ENCODE results near the gene STAT3.
"Not testable (repeated sequence)": the region's sequence is repeated elsewhere in the genome, so short reads cannot be mapped to it uniquely, and the experiment has no call there.

The STAT3 gene

GRCh38 chr17:42303694-42304093 lies 84.5 kb downstream of the STAT3 start:
- no peak for DNase-seq (ENCODE audit: low spot score)
- no peak for FAIRE-seq

GRCh38 chr17:42301022-42301421 lies 87.2 kb downstream of the STAT3 start:
- no peak for FAIRE-seq
- DNase-seq (ENCODE audit: low spot score): no peak

- FAIRE-seq; DNase-seq (ENCODE audit: low spot score): not testable (repeated sequence)
These were observed 88.3 kb downstream of the STAT3 start for GRCh38 chr17:42299913-42300312.

GRCh38 chr17:42299361-42299760 lies 88.9 kb downstream of the STAT3 start:
- not testable (repeated sequence) for DNase-seq (ENCODE audit: low spot score); FAIRE-seq

GRCh38 chr17:42297775-42298174 lies 90.5 kb downstream of the STAT3 start:
- DNase-seq (ENCODE audit: low spot score); FAIRE-seq: not testable (repeated sequence)

GRCh38 chr17:42296012-42296411 lies 92.2 kb downstream of the STAT3 start:
- no peak for DNase-seq (ENCODE audit: low spot score)
- FAIRE-seq: no peak

GRCh38 chr17:42294469-42295398 lies 93.5 kb downstream of the STAT3 start:
- FAIRE-seq (no peak), DNase-seq (ENCODE audit: low spot score) (no peak)

GRCh38 chr17:42291129-42291528 lies 97.1 kb downstream of the STAT3 start:
- FAIRE-seq: no peak
- no peak for DNase-seq (ENCODE audit: low spot score)

GRCh38 chr17:42290577-42290976 lies 97.7 kb downstream of the STAT3 start:
- DNase-seq (ENCODE audit: low spot score): no peak

GRCh38 chr17:42289611-42290181 lies 98.5 kb downstream of the STAT3 start:
- FAIRE-seq (no peak), DNase-seq (ENCODE audit: low spot score) (no peak)

More at GRCh38 chr17:42290577-42290976, 97.7 kb downstream of the STAT3 start:
- no peak for FAIRE-seq

- FAIRE-seq (no peak), DNase-seq (ENCODE audit: low spot score) (no peak)
These were observed 99.2 kb downstream of the STAT3 start for GRCh38 chr17:42288803-42289610.

- no peak for FAIRE-seq
- no peak for DNase-seq (ENCODE audit: low spot score)
These were observed 100.1 kb downstream of the STAT3 start, which contains the start of gene STAT5A for GRCh38 chr17:42287977-42288802. STAT5A (plus strand) TSS chr17:42288498; CDS start chr17:42289412, 914 bp downstream.

- DNase-seq (ENCODE audit: low spot score) (no peak), FAIRE-seq (no peak)
These were observed 100.8 kb downstream of the STAT3 start for GRCh38 chr17:42287305-42287976.

- FAIRE-seq (no peak), DNase-seq (ENCODE audit: low spot score) (no peak)
These were observed 101.6 kb downstream of the STAT3 start for GRCh38 chr17:42286411-42287221.

- FAIRE-seq: no peak
These were observed 102.7 kb downstream of the STAT3 start for GRCh38 chr17:42285346-42286050.

GRCh38 chr17:42284566-42284965 lies 103.7 kb downstream of the STAT3 start:
- DNase-seq (ENCODE audit: low spot score) (no peak), FAIRE-seq (no peak)

More at GRCh38 chr17:42285346-42286050, 102.7 kb downstream of the STAT3 start:
- DNase-seq (ENCODE audit: low spot score): no peak

- FAIRE-seq: no peak
These were observed 104.2 kb downstream of the STAT3 start for GRCh38 chr17:42284024-42284369.

GRCh38 chr17:42283241-42284023 lies 104.8 kb downstream of the STAT3 start:
- FAIRE-seq (no peak), DNase-seq (ENCODE audit: low spot score) (no peak)

More at GRCh38 chr17:42284024-42284369, 104.2 kb downstream of the STAT3 start:
- DNase-seq (ENCODE audit: low spot score): no peak

Measured in RCC 7860 (cell line).